Activated T-cell treated with anti-CD3 and anti-CD28 coated beads, Interleukin-2, amount 50 U/mL, for 72 hours (primary cell): ENCODE data around the gene UNC13B. TPM values are rescaled to one million over a fixed set of nuclear protein-coding genes. Genes with fewer than 3 reads are reported as not detected.

ENCODE experiments used
- ATAC-seq, 2 donors: fragments of 150-1000 bp; cut with Tn5 transposase; replicated peaks in 1 of 2; 2 replicates each; pipeline ENCODE4 v1.10.0; 2021; ENCODE audit warnings: moderate library complexity in 2 of 2, mild to moderate bottlenecking in 1 of 2
- DNase-seq, 2 donors: peaks; one replicate each; pipeline ENCODE4 v3.0.0; 2021 to 2022; ENCODE audit warnings: mixed read lengths in 1 of 2
- H3K27ac Mint-ChIP-seq: one replicate; pipeline ENCODE4 v1.8.0; 2022; ENCODE audit warnings: mild to moderate bottlenecking, moderate library complexity, mixed read lengths
- H3K27me3 Mint-ChIP-seq: one replicate; pipeline ENCODE4 v1.8.0; 2022; ENCODE audit warnings: low read depth, mixed read lengths
- H3K36me3 Mint-ChIP-seq, 2 donors: one replicate each; pipeline ENCODE4 v1.8.0; 2022; ENCODE audit warnings: mixed read lengths in 2 of 2, mild to moderate bottlenecking in 1 of 2; ENCODE audit not compliant: insufficient read depth in 2 of 2
- H3K4me1 Mint-ChIP-seq: one replicate; pipeline ENCODE4 v1.8.0; 2022; ENCODE audit warnings: low read depth, mixed read lengths
- H3K4me3 Mint-ChIP-seq, 2 donors: one replicate each; pipeline ENCODE4 v1.8.0; 2022; ENCODE audit warnings: mild to moderate bottlenecking in 2 of 2, mixed read lengths in 2 of 2, moderate library complexity in 2 of 2
- H3K9me3 Mint-ChIP-seq, 2 donors: one replicate each; pipeline ENCODE4 v1.8.0; 2022; ENCODE audit warnings: mixed read lengths in 2 of 2
- total RNA-seq, 2 donors: library from RNA; stranded (reverse); gene quantifications; one replicate each; pipeline ENCODE4 v1.2.3, GENCODE V29; 2022

The UNC13B gene
- total RNA-seq, 2 donors from 2014 or later: 0.91 to 1.2 TPM

- H3K27ac Mint-ChIP-seq: no peak overlapping the region
- no peaks in the 10 kb centered on the region for H3K36me3 Mint-ChIP-seq
- H3K9me3 Mint-ChIP-seq: no peaks in the 10 kb centered on the region
- ATAC-seq (no peak), DNase-seq (no peak)
- H3K4me3 Mint-ChIP-seq: no peak overlapping the region
- H3K27me3 Mint-ChIP-seq: peaks cover 52% of the 10 kb centered on the region
- H3K4me1 Mint-ChIP-seq: peaks cover 6% of the 10 kb centered on the region
Measured at GRCh38 chr9:35308316-35308715, 146.5 kb downstream of the UNC13B start.

GRCh38 chr9:35311891-35312639 is 150.3 kb downstream of the UNC13B start:
- no peaks in the 10 kb centered on the region for H3K36me3 Mint-ChIP-seq
- H3K9me3 Mint-ChIP-seq: no peaks in the 10 kb centered on the region
- DNase-seq: no peak
- no peaks in the 10 kb centered on the region for H3K4me1 Mint-ChIP-seq
- H3K4me3 Mint-ChIP-seq: no peak overlapping the region
- no peak overlapping the region for H3K27ac Mint-ChIP-seq
- ATAC-seq: no peak
- H3K27me3 Mint-ChIP-seq: peaks cover 23% of the 10 kb centered on the region

GRCh38 chr9:35313460-35313859 is 151.7 kb downstream of the UNC13B start:
- no peak for ATAC-seq
- Mint-ChIP-seq H3K9me3 (no peaks in the 10 kb centered on the region), H3K27me3 (peaks cover 9% of the 10 kb centered on the region)

GRCh38 chr9:35313916-35314315 is 152.1 kb downstream of the UNC13B start:
- H3K27ac Mint-ChIP-seq: no peak overlapping the region
- no peaks in the 10 kb centered on the region for H3K36me3 Mint-ChIP-seq
- no peaks in the 10 kb centered on the region for H3K4me1 Mint-ChIP-seq
- ATAC-seq (no peak), DNase-seq (no peak)
- no peaks in the 10 kb centered on the region for H3K9me3 Mint-ChIP-seq
- peaks cover 6% of the 10 kb centered on the region for H3K27me3 Mint-ChIP-seq
- no peak overlapping the region for H3K4me3 Mint-ChIP-seq

More at GRCh38 chr9:35313460-35313859, 151.7 kb downstream of the UNC13B start:
- Mint-ChIP-seq H3K36me3 (no peaks in the 10 kb centered on the region), H3K4me1 (no peaks in the 10 kb centered on the region), H3K27ac (no peak overlapping the region), H3K4me3 (no peak overlapping the region)
- no peak for DNase-seq

- H3K9me3 Mint-ChIP-seq: no peaks in the 10 kb centered on the region
- ATAC-seq (no peak), DNase-seq (no peak)
- H3K36me3 Mint-ChIP-seq: no peaks in the 10 kb centered on the region
- no peak overlapping the region for H3K4me3 Mint-ChIP-seq
- H3K27me3 Mint-ChIP-seq: no peaks in the 10 kb centered on the region
- H3K27ac Mint-ChIP-seq: no peak overlapping the region
- H3K4me1 Mint-ChIP-seq: no peaks in the 10 kb centered on the region
Measured at GRCh38 chr9:35318741-35319140, 156.9 kb downstream of the UNC13B start.

GRCh38 chr9:35322075-35322885 is 160.5 kb downstream of the UNC13B start:
- Mint-ChIP-seq H3K27ac (no peak overlapping the region), H3K9me3 (no peaks in the 10 kb centered on the region), H3K4me3 (no peak overlapping the region), H3K4me1 (no peaks in the 10 kb centered on the region), H3K27me3 (no peaks in the 10 kb centered on the region), H3K36me3 (no peaks in the 10 kb centered on the region)
- DNase-seq: no peak
- ATAC-seq: no peak

- H3K36me3 Mint-ChIP-seq: no peaks in the 10 kb centered on the region
- no peaks in the 10 kb centered on the region for H3K9me3 Mint-ChIP-seq
- no peak overlapping the region for H3K4me3 Mint-ChIP-seq
- ATAC-seq (no peak), DNase-seq (no peak)
- H3K27me3 Mint-ChIP-seq: no peaks in the 10 kb centered on the region
- no peaks in the 10 kb centered on the region for H3K4me1 Mint-ChIP-seq
- H3K27ac Mint-ChIP-seq: no peak overlapping the region
Measured at GRCh38 chr9:35324966-35325365, 163.2 kb downstream of the UNC13B start.

- Mint-ChIP-seq H3K27me3 (peaks cover 6% of the 10 kb centered on the region), H3K9me3 (no peaks in the 10 kb centered on the region), H3K4me3 (no peak overlapping the region), H3K4me1 (no peaks in the 10 kb centered on the region), H3K36me3 (no peaks in the 10 kb centered on the region), H3K27ac (no peak overlapping the region)
- ATAC-seq (no peak), DNase-seq (no peak)
Measured at GRCh38 chr9:35333551-35333950, 171.7 kb downstream of the UNC13B start.

- Mint-ChIP-seq H3K9me3 (no peaks in the 10 kb centered on the region), H3K27ac (no peak overlapping the region), H3K27me3 (peaks cover 6% of the 10 kb centered on the region), H3K4me3 (no peak overlapping the region), H3K36me3 (no peaks in the 10 kb centered on the region), H3K4me1 (no peaks in the 10 kb centered on the region)
- ATAC-seq: no peak
- no peak for DNase-seq
Measured at GRCh38 chr9:35335164-35335563, 173.4 kb downstream of the UNC13B start.

GRCh38 chr9:35338086-35338485 is 176.3 kb downstream of the UNC13B start:
- no peaks in the 10 kb centered on the region for H3K4me1 Mint-ChIP-seq
- ATAC-seq: no peak

GRCh38 chr9:35338561-35339274 is 176.9 kb downstream of the UNC13B start:
- Mint-ChIP-seq H3K36me3 (no peaks in the 10 kb centered on the region), H3K27me3 (peaks cover 19% of the 10 kb centered on the region), H3K4me3 (no peak overlapping the region), H3K27ac (no peak overlapping the region), H3K4me1 (no peaks in the 10 kb centered on the region), H3K9me3 (no peaks in the 10 kb centered on the region)
- ATAC-seq (no peak), DNase-seq (no peak)

More at GRCh38 chr9:35338086-35338485, 176.3 kb downstream of the UNC13B start:
- DNase-seq: no peak
- H3K27me3 Mint-ChIP-seq: peaks cover 19% of the 10 kb centered on the region
- H3K27ac Mint-ChIP-seq: no peak overlapping the region
- no peaks in the 10 kb centered on the region for H3K9me3 Mint-ChIP-seq
- no peaks in the 10 kb centered on the region for H3K36me3 Mint-ChIP-seq
- no peak overlapping the region for H3K4me3 Mint-ChIP-seq

GRCh38 chr9:35340046-35340445 is 178.2 kb downstream of the UNC13B start:
- Mint-ChIP-seq H3K27ac (no peak overlapping the region), H3K4me3 (no peak overlapping the region), H3K4me1 (no peaks in the 10 kb centered on the region), H3K27me3 (peaks cover 19% of the 10 kb centered on the region), H3K9me3 (no peaks in the 10 kb centered on the region), H3K36me3 (no peaks in the 10 kb centered on the region)
- no peak for ATAC-seq
- DNase-seq: no peak

- no peaks in the 10 kb centered on the region for H3K4me1 Mint-ChIP-seq
- no peaks in the 10 kb centered on the region for H3K36me3 Mint-ChIP-seq
- no peak for ATAC-seq
- H3K27ac Mint-ChIP-seq: no peak overlapping the region
- H3K4me3 Mint-ChIP-seq: no peak overlapping the region
- DNase-seq: no peak
- H3K27me3 Mint-ChIP-seq: peaks cover 19% of the 10 kb centered on the region
- H3K9me3 Mint-ChIP-seq: no peaks in the 10 kb centered on the region
Measured at GRCh38 chr9:35341021-35341420, 179.2 kb downstream of the UNC13B start.
